Colon (tissue), 2 donors: Measurements from ENCODE around the gene TSPAN1.
A peak's percentile ranks its signal among the peaks of the same experiment; 100 is the strongest.

Source experiments
- FAIRE-seq: peaks from 2 replicates; lab custom pipeline; 2012; peaks lifted over from hg19 to GRCh38; lab: Jason Lieb, UNC
- donor health status: control.
- donor health status: control.

TSPAN1 gene

GRCh38 chr1:46174448-46175231 lies at the start of gene TSPAN1:
Gene TSPAN1, plus strand, starts transcription at chr1:46175087. Its CDS starts 6,021 bp downstream, at chr1:46181108.
- FAIRE-seq = no peak

GRCh38 chr1:46128344-46128743 lies 46.5 kb upstream of the TSPAN1 start:
- FAIRE-seq = no peak

- no peak for FAIRE-seq
Observed at GRCh38 chr1:46130121-46130520, 44.8 kb upstream of the TSPAN1 start.

- no peak for FAIRE-seq
Observed at GRCh38 chr1:46130606-46131005, 44.3 kb upstream of the TSPAN1 start.

GRCh38 chr1:46131093-46131492 lies 43.8 kb upstream of the TSPAN1 start:
- no peak for FAIRE-seq

- FAIRE-seq = no peak
Observed at GRCh38 chr1:46131712-46132528, 43.0 kb upstream of the TSPAN1 start.

- peak; percentile 5 for FAIRE-seq
Observed at GRCh38 chr1:46132529-46133180, 42.2 kb upstream of the TSPAN1 start, which contains the start of gene PIK3R3. Gene PIK3R3, minus strand, starts transcription at chr1:46132629. Its CDS starts 677 bp downstream, at chr1:46131952.

- no peak for FAIRE-seq
Observed at GRCh38 chr1:46133181-46133658, 41.7 kb upstream of the TSPAN1 start.

- no peak for FAIRE-seq
Observed at GRCh38 chr1:46133781-46134350, 41.0 kb upstream of the TSPAN1 start.

GRCh38 chr1:46134660-46135331 lies 40.1 kb upstream of the TSPAN1 start:
- FAIRE-seq = no peak

- no peak for FAIRE-seq
Observed at GRCh38 chr1:46136711-46137110, 38.2 kb upstream of the TSPAN1 start.

- FAIRE-seq = no peak
Observed at GRCh38 chr1:46137916-46138315, 37.0 kb upstream of the TSPAN1 start.

GRCh38 chr1:46148318-46148717 lies 26.6 kb upstream of the TSPAN1 start:
- no peak for FAIRE-seq

- FAIRE-seq = no peak
Observed at GRCh38 chr1:46150085-46150484, 24.8 kb upstream of the TSPAN1 start.

GRCh38 chr1:46152016-46152415 lies 22.9 kb upstream of the TSPAN1 start:
- no peak for FAIRE-seq

GRCh38 chr1:46153228-46153627 lies 21.7 kb upstream of the TSPAN1 start:
- FAIRE-seq = no peak

GRCh38 chr1:46153732-46154131 lies 21.2 kb upstream of the TSPAN1 start:
- FAIRE-seq = no peak

GRCh38 chr1:46157916-46158311 lies 17.0 kb upstream of the TSPAN1 start:
- no peak for FAIRE-seq

GRCh38 chr1:46158312-46159281 lies 16.3 kb upstream of the TSPAN1 start:
- FAIRE-seq = no peak

GRCh38 chr1:46159516-46159915 lies 15.4 kb upstream of the TSPAN1 start:
- FAIRE-seq = no peak
